NCI-H1436 treated with DMSO at 0.1 percent for 48 hours (cell line): Measurements from ENCODE around the gene CCNF.

Experiments used
- DNase-seq: peaks from one replicate; lab custom pipeline; 2025; lab: John Stamatoyannopoulos, UW

Gene CCNF

DNA sequence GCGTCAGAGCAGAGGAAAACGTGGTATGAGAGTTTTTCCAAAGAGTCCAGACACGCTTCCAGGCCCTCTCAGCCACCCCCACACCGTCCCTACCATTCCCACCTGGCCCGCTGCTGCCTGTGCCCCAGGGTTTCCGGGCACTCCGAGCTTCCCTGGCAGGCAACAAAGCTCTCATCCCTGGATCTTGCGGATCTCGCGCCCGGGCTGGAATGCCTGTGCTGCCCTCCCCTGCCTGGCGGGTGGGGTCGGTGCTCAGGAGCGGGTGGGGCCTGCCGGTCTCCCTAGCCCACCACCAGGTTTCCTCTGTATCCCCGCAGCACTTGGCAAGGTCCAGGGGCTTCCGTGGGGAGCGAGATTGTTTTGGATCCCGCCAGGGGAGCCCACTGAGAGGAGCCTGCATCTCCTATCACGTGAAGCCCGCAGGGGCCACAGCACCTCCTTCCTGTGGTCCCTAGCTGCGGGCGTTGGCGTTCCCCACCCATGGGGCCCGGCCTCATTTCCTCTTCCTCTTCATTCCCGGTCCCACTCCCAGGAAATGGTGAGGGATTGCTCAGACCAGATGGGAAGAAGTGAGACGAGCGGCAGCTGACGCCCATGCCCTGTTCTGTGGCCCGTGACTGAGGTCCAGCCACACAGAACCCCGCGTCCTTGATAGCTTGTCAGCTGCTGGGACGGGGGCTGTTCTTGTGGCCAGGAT lies 56.7 kb downstream of the CCNF start:
- DNase-seq, result no peak

DNA sequence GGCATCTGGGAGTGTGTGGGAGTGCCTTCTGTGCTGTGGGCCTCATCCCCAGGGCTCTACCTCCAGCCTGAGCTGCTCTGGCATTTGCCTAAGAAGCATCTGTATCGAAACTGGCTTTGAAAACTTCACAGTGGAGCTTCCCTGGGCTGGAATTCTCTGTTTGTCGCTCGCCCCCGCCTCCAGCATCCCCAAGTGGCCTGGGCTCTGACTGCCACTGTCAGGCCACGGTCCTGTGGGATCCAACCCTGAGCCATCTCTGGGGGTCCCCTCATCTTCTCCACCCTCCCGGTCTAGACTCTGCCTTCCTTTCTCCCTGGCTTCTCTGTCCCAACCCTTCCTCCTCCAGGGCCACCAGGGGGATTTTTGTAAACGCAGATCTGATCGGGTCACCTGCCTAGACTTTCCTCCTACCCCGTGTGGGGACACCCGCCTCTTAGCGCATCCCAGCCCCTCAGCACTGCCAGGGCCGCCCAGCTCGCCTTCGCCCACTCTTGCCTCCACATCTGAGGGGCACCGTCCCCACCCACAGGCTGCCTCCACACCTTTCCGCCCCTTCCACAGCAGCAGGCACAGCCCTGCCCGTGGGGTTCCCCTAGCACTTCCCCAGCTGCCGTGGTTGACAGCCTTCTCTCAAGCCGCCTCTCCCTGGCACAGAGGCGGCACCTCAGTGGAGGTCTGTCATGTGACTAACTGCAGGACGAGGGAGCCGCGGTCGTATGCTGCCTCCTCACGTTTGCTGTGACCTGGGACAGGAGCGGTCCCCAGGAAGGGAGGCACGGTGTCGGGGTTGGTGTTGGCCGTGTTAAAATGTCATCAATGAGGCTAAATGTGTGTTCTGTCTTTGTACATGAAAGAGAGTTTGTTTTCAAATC lies 57.6 kb downstream of the CCNF start:
- no peak for DNase-seq

DNA sequence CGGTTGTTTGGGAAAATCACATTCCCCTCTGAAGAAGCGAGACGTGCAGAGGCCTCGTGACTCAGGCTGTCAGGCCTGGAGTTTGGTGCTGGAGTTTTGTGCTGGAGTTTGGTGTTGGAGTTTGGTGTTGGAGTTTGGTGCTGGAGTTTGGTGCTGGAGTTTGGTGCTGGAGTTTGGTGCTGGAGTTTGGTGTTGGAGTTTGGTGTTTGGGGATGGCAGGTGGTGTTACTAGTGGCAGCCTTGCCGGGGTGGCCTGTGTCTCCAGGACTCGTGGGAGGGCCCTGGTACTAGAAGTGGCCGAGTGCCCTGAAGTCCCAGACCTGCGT lies 58.2 kb downstream of the CCNF start:
- no peak for DNase-seq

DNA sequence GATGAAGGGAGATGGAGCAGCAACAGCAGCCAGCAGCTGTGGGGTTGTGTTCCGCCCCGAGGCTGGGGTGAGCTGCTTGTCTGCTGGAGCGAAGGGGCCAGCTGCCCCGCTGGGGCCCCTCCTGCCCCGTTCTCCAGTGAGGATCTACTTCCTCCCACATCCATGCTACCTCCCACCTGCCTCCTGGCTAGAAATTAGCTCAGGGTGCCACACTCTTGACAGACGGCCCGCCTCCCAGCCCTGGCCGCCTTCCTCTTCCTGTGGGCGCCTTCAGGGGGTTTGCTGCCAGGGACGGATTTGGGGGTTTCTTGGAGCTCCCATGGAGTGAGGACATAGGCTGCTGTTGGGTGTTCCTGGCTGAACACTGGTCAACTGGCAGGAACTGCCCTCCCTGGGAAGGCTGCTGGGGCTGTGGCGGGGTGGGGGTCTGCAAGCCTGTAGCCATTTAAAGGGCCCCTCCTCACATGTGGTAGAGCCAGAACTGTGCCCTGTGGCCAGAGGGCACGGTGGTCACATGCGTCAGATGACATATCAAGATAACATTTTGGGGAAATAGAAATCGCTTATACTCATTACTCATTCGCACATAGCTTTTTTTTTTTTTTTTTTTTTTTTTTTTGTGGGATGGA lies 58.8 kb downstream of the CCNF start:
- DNase-seq, result no peak

DNA sequence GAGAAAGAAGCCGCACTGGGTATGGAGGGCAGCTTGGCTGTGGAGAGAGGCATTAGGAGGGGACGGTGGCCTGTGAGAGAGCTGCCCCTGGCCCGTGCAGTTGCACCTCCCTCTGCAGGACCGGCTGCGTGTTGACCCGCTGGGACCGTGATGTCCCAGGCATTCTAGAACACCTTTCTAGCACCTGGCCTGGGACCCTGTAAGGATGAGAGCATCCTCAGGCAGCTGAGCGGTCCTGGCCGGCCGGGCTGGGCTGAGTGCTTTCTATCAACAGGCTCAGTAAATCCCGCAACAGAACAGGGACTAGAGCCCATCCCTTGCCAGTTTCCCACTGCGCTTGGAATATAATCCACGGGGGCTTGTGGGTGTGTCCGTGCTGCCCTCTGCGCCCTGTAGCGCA lies 60.3 kb downstream of the CCNF start:
- no peak for DNase-seq

DNA sequence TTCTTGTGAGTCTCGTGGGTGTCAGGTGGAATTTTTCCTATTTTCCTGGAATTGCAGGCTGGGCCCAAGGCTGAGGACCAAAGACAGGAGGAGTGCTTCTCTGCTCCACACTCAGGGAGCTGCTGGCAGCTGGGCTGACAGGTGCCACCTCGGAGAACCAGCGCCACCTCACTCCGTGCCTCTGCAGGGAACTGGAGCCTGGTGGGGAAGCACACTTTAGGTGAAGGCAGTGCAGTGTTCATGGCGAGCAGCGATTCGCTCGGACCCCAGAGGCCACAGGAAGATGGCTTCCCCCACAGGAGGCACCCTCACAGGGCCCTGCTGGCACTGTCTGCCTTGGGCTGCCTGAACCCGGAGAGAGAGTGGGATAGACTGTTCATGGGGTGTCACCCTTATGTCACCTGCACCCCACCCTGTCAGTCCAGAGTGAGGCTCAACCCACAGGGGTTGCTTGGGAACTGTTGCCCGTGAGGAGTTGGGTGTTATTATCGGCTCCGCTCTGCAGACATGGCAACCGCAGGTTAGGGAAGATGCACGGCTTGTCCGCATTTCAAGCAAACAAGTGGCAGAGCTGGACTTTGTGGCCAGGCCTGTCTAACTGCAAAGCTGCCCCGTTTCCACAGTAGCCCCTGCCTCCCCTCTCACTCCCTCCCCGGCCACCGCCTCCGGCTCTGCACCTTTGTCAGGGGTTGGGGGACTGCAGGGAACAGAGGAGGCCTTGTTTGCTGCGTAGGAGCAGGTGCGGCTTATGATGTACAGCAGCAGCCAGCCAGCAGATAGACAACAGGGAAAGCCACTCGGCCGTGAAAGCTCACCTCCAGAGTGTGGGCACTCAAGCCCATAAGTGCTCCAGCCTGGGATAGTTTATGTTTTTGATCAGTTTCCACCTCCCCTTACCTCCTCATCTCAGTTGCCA lies 61.2 kb downstream of the CCNF start:
- no peak for DNase-seq

DNA sequence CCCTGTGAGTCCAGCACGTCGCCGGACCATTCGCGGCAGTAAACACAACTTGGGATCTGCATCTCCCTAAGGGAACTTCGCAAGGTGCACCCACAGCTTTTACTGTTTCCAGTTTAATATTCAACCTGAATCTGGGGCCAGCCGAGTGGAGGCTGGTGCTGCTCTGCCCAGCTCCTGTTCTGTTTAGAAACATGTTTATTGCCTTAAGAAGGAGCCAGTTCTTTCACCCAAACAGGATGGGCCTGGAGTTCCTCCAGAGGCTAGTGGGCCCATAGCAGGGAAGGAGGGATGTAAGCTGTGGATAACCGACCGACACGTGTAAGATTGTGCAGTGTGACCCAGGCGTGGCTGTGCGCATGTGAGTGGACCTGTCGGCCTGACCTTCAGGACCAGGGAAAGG lies 63.0 kb downstream of the CCNF start:
- no peak for DNase-seq

DNA sequence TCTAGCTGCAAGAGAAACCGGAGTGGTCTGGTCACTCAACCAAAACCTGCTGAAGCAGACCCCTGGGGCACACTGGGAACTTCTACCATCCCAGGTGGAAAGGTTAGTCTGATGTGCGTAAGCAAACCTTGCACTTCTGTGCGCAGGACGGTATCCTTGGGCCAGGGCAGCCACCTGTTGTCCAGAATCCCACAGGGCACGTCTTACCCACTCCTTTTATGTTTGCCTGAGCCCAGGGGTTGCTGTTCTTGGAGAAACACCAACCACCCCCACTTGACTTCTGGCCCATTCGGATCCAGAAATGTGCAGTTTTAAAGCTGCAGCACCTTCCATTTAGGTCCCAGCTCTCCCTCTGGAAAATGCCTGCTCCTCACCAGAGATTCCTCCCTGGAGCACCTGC lies 64.4 kb downstream of the CCNF start:
- no peak for DNase-seq

DNA sequence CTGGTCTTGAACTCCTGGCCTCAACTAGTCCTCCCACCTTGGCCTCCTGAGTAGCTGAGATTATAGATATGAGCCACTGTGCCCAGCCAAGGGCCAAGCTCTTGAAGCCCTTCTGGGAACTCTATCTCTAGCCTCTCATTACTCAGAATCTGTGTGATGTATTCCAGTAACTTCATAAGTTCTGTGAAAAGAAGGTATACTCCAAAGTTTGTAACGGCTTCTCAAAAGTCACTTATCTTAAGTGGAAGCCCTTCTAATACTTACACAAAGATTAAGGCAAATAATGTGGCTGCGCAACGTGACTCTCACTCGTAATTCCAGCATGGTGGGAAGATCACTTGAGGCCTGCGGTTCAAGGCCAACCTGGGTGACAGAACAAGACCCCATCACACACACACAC lies 65.4 kb downstream of the CCNF start:
- no peak for DNase-seq

DNA sequence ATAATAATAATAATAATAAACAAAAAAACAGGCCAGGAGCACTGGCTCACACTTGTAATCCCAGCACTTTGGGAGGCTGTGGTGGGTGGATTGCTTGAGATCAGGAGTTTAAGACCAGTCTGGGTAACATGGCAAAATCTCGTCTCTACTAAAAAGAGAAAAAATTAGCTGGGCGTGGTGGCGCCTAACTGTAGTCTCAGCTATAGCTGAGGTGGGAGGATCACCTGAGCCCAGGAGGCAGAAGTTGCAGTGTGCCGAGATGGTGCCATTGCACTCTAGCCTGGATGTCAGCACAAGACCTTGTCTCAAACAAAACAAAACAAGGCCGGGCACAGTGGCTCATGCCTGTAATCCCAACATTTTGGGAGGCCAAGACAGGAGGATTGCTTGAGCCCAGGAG lies 65.8 kb downstream of the CCNF start:
- DNase-seq, result no peak

DNA sequence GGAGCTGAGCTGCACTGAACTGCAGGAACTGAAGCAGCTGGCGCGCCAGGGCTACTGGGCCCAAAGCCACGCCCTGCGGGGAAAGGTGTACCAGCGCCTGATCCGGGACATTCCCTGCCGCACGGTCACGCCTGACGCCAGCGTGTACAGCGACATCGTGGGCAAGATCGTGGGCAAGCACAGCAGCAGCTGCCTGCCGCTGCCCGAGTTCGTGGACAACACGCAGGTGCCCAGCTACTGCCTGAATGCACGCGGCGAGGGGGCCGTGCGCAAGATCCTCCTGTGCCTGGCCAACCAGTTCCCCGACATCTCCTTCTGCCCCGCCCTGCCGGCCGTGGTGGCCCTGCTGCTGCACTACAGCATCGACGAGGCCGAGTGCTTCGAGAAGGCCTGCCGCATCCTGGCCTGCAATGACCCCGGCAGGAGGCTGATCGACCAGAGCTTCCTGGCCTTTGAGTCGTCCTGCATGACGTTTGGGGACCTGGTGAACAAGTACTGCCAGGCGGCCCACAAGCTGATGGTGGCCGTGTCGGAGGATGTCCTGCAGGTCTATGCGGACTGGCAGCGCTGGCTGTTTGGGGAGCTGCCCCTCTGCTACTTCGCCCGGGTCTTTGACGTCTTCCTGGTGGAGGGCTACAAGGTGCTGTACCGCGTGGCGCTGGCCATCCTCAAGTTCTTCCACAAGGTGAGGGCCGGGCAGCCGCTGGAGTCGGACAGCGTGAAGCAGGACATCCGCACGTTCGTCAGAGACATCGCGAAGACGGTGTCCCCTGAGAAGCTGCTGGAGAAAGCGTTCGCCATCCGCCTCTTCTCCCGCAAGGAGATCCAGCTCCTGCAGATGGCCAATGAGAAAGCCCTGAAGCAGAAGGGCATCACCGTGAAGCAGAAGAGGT lies 67.2 kb downstream of the CCNF start:
- DNase-seq, result no peak

DNA sequence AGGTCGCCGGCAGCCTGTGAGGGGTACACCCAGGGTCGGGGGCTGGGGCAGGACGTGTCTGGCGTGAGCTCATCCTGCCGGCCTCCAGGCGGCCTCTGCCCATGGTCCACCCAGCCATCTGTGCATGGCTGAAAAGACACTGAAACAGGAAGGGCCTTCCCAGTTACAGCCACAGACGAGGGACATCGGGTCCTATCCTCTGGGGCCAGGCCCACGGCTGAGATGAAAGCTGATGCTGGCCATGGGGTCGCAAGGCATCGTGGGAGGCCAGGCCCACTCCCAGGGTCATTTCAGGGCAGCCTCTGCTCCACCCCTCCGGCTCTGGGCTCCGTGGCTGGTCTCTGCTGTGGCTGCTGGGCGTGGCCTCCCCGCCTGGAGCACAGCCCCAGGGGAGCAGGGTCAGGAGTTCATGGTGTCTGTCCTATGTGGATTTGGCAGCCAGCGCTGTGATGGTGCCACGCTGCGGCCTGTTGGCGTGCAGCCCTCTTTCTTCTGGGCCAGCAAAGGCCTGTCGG lies 67.9 kb downstream of the CCNF start:
- DNase-seq, result no peak

DNA sequence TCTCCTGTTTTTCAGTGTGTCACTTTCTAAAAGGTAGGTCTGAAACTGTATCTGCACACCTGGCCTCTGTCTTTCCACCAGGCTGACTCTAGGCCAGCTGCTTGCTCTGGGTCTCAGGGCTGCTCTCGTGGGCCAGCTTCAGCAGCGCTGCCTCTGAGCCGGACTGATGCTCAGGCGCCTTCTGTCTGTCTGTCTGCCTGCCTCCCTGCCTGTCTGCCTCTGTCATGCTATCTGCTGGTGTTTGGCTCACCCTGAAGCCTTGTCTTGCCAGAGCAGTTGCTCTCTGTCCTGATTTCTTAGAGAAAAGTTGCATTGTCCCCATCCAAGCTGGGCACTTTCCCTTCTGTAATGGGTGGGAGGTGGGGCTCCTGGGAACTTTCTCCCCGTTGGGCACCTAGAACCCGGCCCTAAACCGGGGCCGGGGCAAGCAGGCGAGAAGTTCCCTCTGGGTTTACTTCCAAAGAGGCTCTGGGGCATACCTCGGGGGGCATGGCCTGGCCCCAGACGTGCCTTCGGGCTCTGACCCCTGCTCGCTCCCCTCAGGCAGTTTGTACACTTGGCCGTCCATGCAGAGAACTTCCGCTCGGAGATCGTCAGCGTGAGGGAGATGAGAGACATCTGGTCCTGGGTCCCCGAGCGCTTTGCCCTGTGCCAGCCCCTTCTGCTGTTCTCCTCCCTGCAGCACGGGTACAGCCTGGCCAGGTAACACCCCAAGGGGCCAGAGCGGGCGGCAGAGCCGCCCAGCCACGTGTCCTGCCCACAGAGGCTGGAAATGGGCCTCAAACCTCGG lies 68.6 kb downstream of the CCNF start:
- no peak for DNase-seq

DNA sequence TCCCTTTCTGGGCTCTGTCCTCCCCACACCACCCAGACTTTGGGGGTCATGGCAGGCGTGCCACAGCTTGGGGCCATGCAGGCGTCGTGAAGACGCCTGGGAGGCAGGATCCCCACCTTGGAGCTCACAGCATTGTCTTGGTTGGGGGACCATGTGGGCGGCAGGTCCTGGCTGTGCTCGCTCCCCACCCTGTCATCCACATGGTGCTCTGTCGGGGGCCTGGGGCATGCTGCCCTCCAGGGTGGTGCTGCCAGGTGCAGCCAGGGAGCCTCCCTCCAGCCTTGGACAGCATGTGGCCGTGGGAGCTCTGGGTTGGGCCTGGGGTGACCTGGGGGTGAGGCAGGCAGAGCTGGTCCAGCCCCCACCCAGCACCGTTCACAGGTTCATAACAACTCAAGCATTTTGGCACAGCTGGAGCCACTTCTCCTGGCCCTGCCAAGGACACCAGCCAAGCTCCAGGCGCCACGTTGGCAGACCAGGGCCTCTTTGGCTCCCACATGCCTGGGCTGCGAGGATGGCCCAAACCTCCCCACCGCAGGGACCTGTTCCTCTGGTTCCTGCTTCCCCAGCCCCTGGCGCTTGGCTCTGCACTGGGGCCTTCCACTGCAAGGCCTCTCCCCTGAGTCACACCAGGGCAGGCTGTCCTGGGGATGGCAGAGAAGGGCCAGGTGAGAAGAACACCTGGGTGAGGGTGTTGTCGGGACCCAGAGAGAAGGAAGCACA lies 69.4 kb downstream of the CCNF start:
- DNase-seq, result no peak

DNA sequence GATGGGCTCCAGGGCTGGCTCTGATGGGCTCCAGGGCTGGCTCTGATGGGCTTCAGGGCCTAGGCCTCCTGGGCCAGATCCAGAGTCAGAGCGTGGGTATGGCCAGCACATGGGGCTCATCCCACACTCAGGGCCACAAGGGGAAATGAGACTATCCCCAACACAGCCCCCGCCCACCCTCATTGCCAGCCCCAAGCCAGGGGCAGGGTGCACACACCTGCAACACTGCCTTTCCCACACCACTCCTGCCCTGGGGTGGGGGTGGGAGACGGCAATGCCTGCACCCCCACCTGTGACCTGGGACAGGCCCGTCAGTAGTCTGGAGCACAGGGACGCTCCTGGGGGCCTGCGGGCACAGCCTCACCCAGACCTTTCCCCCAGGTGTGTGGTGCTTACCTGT lies 70.2 kb downstream of the CCNF start:
- DNase-seq, result no peak

DNA sequence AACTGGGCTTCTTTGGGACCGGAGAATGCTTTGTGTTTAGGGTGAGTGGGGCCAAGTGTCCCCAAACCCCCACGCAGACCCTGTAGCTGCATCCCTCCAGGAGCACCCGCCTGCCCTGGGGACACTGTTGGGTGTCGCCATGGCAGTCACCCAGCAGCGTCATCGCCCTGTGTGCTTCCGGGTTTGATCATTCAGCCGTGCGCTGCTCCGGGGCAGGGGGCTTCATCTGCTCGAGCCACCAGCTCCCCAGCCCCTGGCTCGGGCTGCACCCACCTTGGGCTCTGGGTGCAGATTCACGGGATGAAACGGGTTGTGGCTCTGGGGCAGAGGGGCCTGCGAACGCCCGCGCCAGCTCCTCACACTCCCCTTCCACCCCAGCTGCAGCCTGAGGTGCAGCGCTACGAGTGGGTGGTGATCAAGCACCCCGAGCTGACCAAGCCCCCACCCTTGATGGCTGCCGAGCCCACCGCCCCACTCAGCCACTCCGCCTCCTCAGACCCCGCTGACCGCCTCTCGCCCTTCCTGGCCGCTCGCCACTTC lies 70.7 kb downstream of the CCNF start:
- no peak for DNase-seq

DNA sequence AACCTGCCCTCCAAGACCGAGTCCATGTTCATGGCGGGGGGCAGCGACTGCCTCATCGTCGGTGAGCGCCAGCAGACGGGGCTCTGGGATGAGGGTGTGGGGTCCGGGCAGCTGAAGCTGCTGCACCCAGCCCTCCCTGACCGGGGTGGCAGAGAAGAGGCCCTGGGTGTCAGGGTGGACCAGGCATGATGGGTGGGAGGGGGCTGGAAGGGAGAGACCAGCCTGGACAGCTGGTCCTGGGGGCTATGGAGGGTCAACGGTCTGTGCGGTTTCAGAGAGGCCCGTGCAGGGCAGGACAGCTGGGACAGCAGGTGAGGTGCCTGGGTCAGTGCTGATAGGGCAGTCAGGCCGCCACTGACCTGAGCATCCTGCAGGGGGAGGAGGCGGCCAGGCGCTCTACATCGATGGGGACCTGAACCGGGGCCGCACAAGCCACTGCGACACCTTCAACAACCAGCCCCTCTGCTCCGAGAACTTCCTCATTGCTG lies 71.2 kb downstream of the CCNF start:
- DNase-seq, result no peak

DNA sequence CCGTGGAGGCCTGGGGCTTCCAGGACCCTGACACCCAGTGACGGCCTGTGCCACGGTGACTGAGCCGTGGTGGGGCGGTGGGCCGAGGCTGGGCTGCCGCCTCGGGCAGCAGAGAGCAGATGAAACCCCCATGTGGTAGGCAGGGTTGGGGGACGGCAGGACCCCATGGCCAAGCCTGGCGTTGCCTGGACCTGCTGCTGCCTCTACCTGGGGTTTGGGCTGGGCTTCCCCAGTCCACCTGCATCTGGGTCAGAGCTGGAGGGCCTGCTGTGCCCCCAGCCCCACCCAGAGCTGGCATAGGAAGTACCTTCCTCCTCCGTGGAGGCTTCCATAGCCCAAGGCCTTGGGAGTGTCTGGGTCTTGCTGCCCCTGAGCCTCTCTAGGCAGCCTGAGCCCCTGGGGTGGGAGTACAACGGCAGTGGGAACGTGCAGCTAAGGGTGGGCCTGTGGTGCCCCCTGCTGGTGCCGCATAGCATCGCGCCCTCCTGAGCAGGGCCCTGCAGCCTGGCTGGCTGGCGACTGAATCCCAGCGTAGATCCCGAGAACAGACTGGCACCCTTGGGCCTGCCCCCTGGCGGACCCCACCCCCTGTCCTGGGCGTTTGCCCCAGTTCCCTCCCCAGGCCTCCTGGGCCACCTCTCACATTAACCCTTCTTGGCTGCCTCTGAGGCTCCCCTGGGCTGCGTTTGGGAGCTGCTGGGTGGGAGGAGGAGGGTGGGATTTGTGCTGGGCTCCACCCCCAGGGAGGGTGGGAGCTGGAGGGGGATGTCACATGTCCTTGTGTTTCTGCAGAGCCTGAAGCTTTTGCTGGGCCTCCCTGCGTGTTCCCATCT lies 71.9 kb downstream of the CCNF start:
- DNase-seq, result no peak
